Nasal cavity respiratory epithelium epithelial cell of viscerocranial mucosa (primary cell): ENCODE data around the gene HMGCS1. TPM values are rescaled to one million over a fixed set of nuclear protein-coding genes. Genes with fewer than 3 reads are reported as not detected.

Experiments used
- total RNA-seq: library from RNA; depleted of rRNA; stranded (reverse); fragments of >200 nt; gene quantifications from 2 replicates; pipeline ENCODE4 v1.2.3, GENCODE V29; 2014

The HMGCS1 gene
- 95.6 and 96.7 TPM in 2 replicates for total RNA-seq

GRCh38 chr5:43313035-43313853 lies at the start of gene HMGCS1:
Gene HMGCS1 (minus strand): TSS chr5:43313412. CDS start chr5:43298965, 14,447 bp downstream.

Other genes starting within 250 kb of the HMGCS1 start
- 48.5 and 49.9 TPM in 2 replicates for gene ZNF131, start 192.5 kb downstream of the HMGCS1 start, total RNA-seq
- gene NIM1K, start 121.2 kb downstream of the HMGCS1 start, total RNA-seq, result under 0.01 and 0.07 TPM in 2 replicates
- 1.0 and 8.0 TPM in 2 replicates for gene CCL28, start 99.0 kb upstream of the HMGCS1 start, total RNA-seq
- 28.4 and 40.6 TPM in 2 replicates for gene TMEM267, start 170.5 kb upstream of the HMGCS1 start, total RNA-seq
- gene C5orf34, start 201.7 kb upstream of the HMGCS1 start, total RNA-seq, result 1.3 and 1.4 TPM in 2 replicates
- gene PAIP1, start 243.7 kb upstream of the HMGCS1 start, total RNA-seq, result 144 and 152 TPM in 2 replicates